ENCODE data around the gene ASIC2.

The ASIC2 gene

DNA sequence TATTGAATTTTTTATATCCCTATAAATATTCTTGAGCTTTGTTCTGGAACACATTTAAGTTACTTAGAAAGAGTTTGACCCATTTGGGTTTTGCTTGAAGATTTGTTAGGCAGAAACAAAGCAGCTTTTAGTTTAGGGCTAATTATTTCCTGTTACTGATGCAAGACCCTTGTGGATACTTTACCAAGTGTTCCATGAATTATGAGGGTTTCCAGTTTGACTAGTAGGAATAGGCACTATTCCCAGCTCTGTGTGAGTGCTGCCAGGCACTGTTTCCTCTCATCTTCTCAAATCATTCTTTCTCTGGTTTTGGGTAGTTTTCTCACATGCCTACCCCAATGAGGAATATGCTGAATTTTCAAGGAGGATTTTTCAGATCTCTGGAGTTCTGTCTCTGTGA lies 221.4 kb downstream of the ASIC2 start:
- H3K4me3 ChIP-seq (ENCODE audit: low read depth, low read length) = no peak overlapping the region
- no peak for DNase-seq (ENCODE audit: low read depth)
- TF ChIP-seq, protein P1, sequence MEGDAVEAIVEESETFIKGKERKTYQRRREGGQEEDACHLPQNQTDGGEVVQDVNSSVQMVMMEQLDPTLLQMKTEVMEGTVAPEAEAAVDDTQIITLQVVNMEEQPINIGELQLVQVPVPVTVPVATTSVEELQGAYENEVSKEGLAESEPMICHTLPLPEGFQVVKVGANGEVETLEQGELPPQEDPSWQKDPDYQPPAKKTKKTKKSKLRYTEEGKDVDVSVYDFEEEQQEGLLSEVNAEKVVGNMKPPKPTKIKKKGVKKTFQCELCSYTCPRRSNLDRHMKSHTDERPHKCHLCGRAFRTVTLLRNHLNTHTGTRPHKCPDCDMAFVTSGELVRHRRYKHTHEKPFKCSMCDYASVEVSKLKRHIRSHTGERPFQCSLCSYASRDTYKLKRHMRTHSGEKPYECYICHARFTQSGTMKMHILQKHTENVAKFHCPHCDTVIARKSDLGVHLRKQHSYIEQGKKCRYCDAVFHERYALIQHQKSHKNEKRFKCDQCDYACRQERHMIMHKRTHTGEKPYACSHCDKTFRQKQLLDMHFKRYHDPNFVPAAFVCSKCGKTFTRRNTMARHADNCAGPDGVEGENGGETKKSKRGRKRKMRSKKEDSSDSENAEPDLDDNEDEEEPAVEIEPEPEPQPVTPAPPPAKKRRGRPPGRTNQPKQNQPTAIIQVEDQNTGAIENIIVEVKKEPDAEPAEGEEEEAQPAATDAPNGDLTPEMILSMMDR (IDR thresholded peaks at IDR 0.05; ENCODE audit: control insufficient read depth, extremely low read depth, insufficient read depth) = no peak

GRCh38 chr17:33057564-33057963 lies 235.5 kb downstream of the ASIC2 start:
- no peak overlapping the region for H3K4me3 ChIP-seq (ENCODE audit: low read depth, low read length)
- TF ChIP-seq, protein P1 (IDR thresholded peaks at IDR 0.05; ENCODE audit: control insufficient read depth, extremely low read depth, insufficient read depth) = no peak

DNA sequence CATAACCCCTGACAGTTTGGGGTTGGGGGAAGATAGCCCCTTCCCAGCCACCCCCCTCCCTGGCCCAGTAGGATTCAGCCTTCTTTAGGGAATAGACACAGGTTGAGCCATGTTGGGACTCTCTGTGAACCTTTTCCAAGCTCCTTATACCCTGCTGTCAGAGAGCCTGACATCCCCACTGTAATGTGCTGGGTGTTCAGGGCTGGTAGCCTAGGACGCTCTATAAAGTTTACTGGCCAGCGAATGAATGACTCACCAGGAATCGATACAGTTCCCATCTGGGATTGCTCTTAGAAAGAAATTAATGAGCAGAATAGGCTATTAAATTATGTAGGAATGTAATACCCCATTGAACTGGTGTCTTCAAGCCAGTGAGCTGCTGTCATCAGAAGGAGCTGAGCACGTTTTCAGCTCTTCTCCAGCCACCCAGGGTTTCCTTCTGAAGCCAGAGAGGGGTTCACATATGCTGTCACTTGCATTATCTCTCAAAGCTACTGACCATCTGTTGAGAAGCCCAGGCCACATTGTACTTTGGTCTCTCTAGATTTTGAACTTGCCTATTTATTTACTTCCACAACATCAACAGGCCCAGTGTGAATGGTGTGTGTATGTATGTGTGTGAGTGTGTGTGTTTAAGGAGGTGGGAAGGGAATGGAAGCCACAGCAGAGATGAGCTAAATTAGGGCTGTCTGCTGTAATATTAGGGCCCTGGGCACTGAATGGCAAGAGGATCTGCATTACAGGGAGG lies 236.5 kb downstream of the ASIC2 start:
- no peak overlapping the region for H3K4me3 ChIP-seq (ENCODE audit: low read depth, low read length)
- DNase-seq (ENCODE audit: low read depth) = no peak
- TF ChIP-seq, protein P1 (IDR thresholded peaks at IDR 0.05; ENCODE audit: control insufficient read depth, extremely low read depth, insufficient read depth) = no peak

More at GRCh38 chr17:33057564-33057963, 235.5 kb downstream of the ASIC2 start:
- no peak for DNase-seq (ENCODE audit: low read depth)

DNA sequence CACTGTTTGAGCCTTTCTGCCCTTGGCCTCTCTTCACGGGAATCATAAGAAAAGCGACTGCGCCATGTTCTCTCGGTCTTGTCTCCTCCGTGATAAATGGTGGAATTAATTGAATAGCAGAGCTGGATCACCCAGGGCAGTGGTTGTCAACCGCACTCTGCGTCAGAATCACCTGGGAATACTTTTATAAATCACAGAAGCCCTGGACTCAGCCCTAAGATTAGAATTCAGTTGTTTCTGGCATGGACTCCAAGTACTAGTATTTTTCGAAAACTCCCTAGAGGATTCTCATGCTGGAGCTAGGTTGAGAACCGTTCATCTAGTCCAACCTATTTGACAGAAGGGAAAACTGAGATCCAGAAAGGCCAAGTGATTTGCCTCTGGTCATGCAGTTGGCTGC lies 237.3 kb downstream of the ASIC2 start:
- TF ChIP-seq, protein P1 (IDR thresholded peaks at IDR 0.05; ENCODE audit: control insufficient read depth, extremely low read depth, insufficient read depth) = no peak

GRCh38 chr17:33055171-33055611 lies 237.9 kb downstream of the ASIC2 start:
- H3K4me3 ChIP-seq (ENCODE audit: low read depth, low read length) = no peak overlapping the region
- TF ChIP-seq, protein P1 (IDR thresholded peaks at IDR 0.05; ENCODE audit: control insufficient read depth, extremely low read depth, insufficient read depth) = no peak
- DNase-seq (ENCODE audit: low read depth) = no peak

More for the DNA sequence above, 237.3 kb downstream of the ASIC2 start:
- no peak overlapping the region for H3K4me3 ChIP-seq (ENCODE audit: low read depth, low read length)
- no peak for DNase-seq (ENCODE audit: low read depth)

DNA sequence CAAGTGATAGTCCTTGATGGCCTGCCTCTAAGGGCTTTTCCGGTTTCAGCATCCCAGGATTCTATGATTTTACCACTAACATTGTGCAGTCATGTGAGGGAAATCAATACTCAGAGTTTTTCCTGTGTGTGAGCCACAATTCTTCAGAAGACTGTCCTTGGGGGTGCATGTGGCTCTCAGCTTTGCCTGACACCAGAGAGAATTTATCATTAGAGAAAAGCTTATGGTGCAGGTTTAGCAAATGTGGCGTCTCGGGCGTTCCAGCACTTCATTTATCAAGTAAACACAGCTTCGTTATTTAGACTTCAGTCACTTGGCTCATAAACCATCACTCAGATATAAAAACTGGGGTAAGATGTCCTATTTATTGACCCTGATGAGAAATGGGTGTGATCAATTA lies 238.7 kb downstream of the ASIC2 start:
- no peak for DNase-seq (ENCODE audit: low read depth)
- H3K4me3 ChIP-seq (ENCODE audit: low read depth, low read length) = no peak overlapping the region
- TF ChIP-seq, protein P1 (IDR thresholded peaks at IDR 0.05; ENCODE audit: control insufficient read depth, extremely low read depth, insufficient read depth) = no peak

- TF ChIP-seq, protein P1 (IDR thresholded peaks at IDR 0.05; ENCODE audit: control insufficient read depth, extremely low read depth, insufficient read depth) = no peak
- no peak for DNase-seq (ENCODE audit: low read depth)
- H3K4me3 ChIP-seq (ENCODE audit: low read depth, low read length) = no peak overlapping the region
Observed at GRCh38 chr17:33053676-33054075, 239.4 kb downstream of the ASIC2 start.

Data from LNCaP clone FGC (cell line).